ENCODE results near the gene PPL. TPM values are rescaled to one million over a fixed set of nuclear protein-coding genes. Genes with fewer than 3 reads are reported as not detected.

Gene PPL
- total and polyA plus RNA-seq, 2 of the 13 experiments (the other 11 are each of a cell fraction or from before 2014, with no cell fraction given): 5.7 to 6.6 TPM

GRCh38 chr16:4945560-4946502, 8.9 kb upstream of the PPL start (continued):
- TF ChIP-seq ZEB1 (IDR thresholded peaks at IDR 0.05; ENCODE audit: insufficient replicate concordance, low read depth): no peak
- no peak for TF ChIP-seq NR3C1 (CRISPR knock-in tag; IDR thresholded peaks at IDR 0.05)
- peak; percentile 12; the same call in 1 of the 2 replicates for TF ChIP-seq ADNP (CRISPR knock-in tag; IDR thresholded peaks at IDR 0.05)
- TF ChIP-seq NFYC (CRISPR knock-in tag; IDR thresholded peaks at IDR 0.05): no peak
- no peak for TF ChIP-seq PRPF4 (IDR thresholded peaks at IDR 0.05; ENCODE audit: low read depth, low read length, poor library complexity, severe bottlenecking)
- TF ChIP-seq ZNF264 (CRISPR knock-in tag; IDR thresholded peaks at IDR 0.05): no peak
- TF ChIP-seq ZNF121 (CRISPR knock-in tag; IDR thresholded peaks at IDR 0.05): peak; percentile 98
- TF ChIP-seq ZNF768 (CRISPR knock-in tag; IDR thresholded peaks at IDR 0.05): peak; percentile 43
- TF ChIP-seq ZNF816 (CRISPR knock-in tag; IDR thresholded peaks at IDR 0.05; ENCODE audit: borderline replicate concordance): no peak
- TF ChIP-seq CCAR2 (optimal IDR thresholded peaks at IDR 0.05; ENCODE audit: low read depth, low read length): no peak
- TF ChIP-seq ZBTB3 (CRISPR knock-in tag; IDR thresholded peaks at IDR 0.05; ENCODE audit: borderline replicate concordance, low read depth): no peak
- TF ChIP-seq TFDP2 (CRISPR knock-in tag; IDR thresholded peaks at IDR 0.05): no peak
- TF ChIP-seq NR2F6 (IDR thresholded peaks at IDR 0.05): no peak; the same call in none of the 2 replicates
- peak; percentile 56 for TF ChIP-seq NR2F6 (CRISPR knock-in tag; IDR thresholded peaks at IDR 0.05)
- 0 out of 2 replicates have a peak, but pooled peaks have one; percentile 36 for TF ChIP-seq FIP1L1 (IDR thresholded peaks at IDR 0.05; ENCODE audit: borderline replicate concordance, insufficient read depth, low read depth, low read length)
- no peak for TF ChIP-seq HNF4G (IDR thresholded peaks at IDR 0.05; ENCODE audit: borderline replicate concordance, low read depth, low read length)
- TF ChIP-seq HNF4G (CRISPR knock-in tag; IDR thresholded peaks at IDR 0.05; ENCODE audit: borderline replicate concordance, low read depth): no peak
- no peak for TF ChIP-seq ZUFSP (CRISPR knock-in tag; IDR thresholded peaks at IDR 0.05; ENCODE audit: borderline replicate concordance)
- peak; percentile 49 for TF ChIP-seq PTBP1 (IDR thresholded peaks at IDR 0.05; ENCODE audit: low read depth, low read length, poor library complexity, severe bottlenecking)
- TF ChIP-seq ZNF788 (CRISPR knock-in tag; IDR thresholded peaks at IDR 0.05; ENCODE audit: borderline replicate concordance): peak; percentile 38; the same call in 1 of the 2 replicates

Measured in HepG2 (cell line).